Myocyte (in vitro differentiated cells): Measurements from ENCODE around the gene BCL2L12. TPM values are rescaled to one million over a fixed set of nuclear protein-coding genes. Genes with fewer than 3 reads are reported as not detected.

Experiments used
- DNase-seq: peaks from one replicate; pipeline ENCODE4 v3.0.0-alpha.2; 2012; ENCODE audit warnings: low read depth
- total RNA-seq: library from RNA; depleted of rRNA; stranded (reverse); fragments of >200 nt; gene quantifications from 2 replicates; pipeline ENCODE4 v1.2.3, GENCODE V29; 2014

BCL2L12 gene
- total RNA-seq, 1 donor from 2014 or later: 11.8 TPM

- no peak for DNase-seq
Observed at GRCh38 chr19:49662011-49662410, 3.7 kb upstream of the BCL2L12 start.

- DNase-seq: no peak
Observed at GRCh38 chr19:49663224-49663623, 2.5 kb upstream of the BCL2L12 start.

- peak; percentile 83 for DNase-seq
Observed at GRCh38 chr19:49664171-49665035, 1.3 kb upstream of the BCL2L12 start.

GRCh38 chr19:49665036-49665350, 740 bp upstream of the BCL2L12 start:
- DNase-seq: no peak

GRCh38 chr19:49666120-49666444, 349 bp downstream of the BCL2L12 start:
- DNase-seq: no peak

GRCh38 chr19:49667473-49667872, 1.7 kb downstream of the BCL2L12 start:
- no peak for DNase-seq

GRCh38 chr19:49669516-49669915, 3.8 kb downstream of the BCL2L12 start:
- DNase-seq: no peak

- peak; percentile 73 for DNase-seq
Observed at GRCh38 chr19:49672131-49672919, 6.6 kb downstream of the BCL2L12 start.

GRCh38 chr19:49676136-49676783, 10.5 kb downstream of the BCL2L12 start:
- no peak for DNase-seq

GRCh38 chr19:49676784-49677230, 11.1 kb downstream of the BCL2L12 start:
- peak; percentile 100 for DNase-seq

- peak; percentile 50 for DNase-seq
Observed at GRCh38 chr19:49677231-49677900, 11.6 kb downstream of the BCL2L12 start, which contains the start of gene PRMT1. Gene PRMT1 (plus strand): TSS chr19:49677271. CDS start chr19:49677281, 10 bp downstream.

- peak; percentile 85 for DNase-seq
Observed at GRCh38 chr19:49677901-49678674, 12.4 kb downstream of the BCL2L12 start.

- peak; percentile 90 for DNase-seq
Observed at GRCh38 chr19:49678985-49679770, 13.4 kb downstream of the BCL2L12 start.

- DNase-seq: no peak
Observed at GRCh38 chr19:49679771-49680413, 14.2 kb downstream of the BCL2L12 start.

GRCh38 chr19:49680421-49681351, 15.0 kb downstream of the BCL2L12 start:
- DNase-seq: peak; percentile 82

GRCh38 chr19:49681830-49682229, 16.1 kb downstream of the BCL2L12 start:
- DNase-seq: no peak

- peak; percentile 26 for DNase-seq
Observed at GRCh38 chr19:49682274-49682673, 16.5 kb downstream of the BCL2L12 start.

- DNase-seq: no peak
Observed at GRCh38 chr19:49683814-49684250, 18.1 kb downstream of the BCL2L12 start.
